Measurements from ENCODE around the gene PHLPP1. TPM values are rescaled to one million over a fixed set of nuclear protein-coding genes. Genes with fewer than 3 reads are reported as not detected.

Gene PHLPP1
- total and polyA plus RNA-seq, 2 of the 4 experiments (the other 2 are of a cell fraction) = 3.3 to 3.6 TPM

GRCh38 chr18:62856294-62856693, 141.0 kb downstream of the PHLPP1 start:
- Histone ChIP-seq H3K56ac (ENCODE audit: extremely low read depth, insufficient read depth, low read length) (no peak overlapping the region), H2BK15ac (ENCODE audit: low read depth, low read length) (no peak overlapping the region)
- in situ Hi-C loops (cut with MboI; ENCODE audit: low sequenced_read_pairs) = loop anchor here (10.0 kb wide), 1 partner anchor 61 kb away; no protein-coding TSS in a partner anchor

More at GRCh38 chr18:62856294-62856693, 141.0 kb downstream of the PHLPP1 start:
- DNase-seq (no peak), ATAC-seq (ENCODE audit: low read depth) (no peak)
- ChIA-PET POLR2A (ENCODE audit: unreplicated experiment) (interaction anchor here (0.7 kb wide), 1 partner anchor 329 kb away, joined by 3 read pairs; no protein-coding TSS in a partner anchor), CTCF (no interaction called here)
- H3K27me3 ChIP-seq (ENCODE audit: control insufficient read depth, insufficient read depth, low read length) = no peaks in the 10 kb centered on the region
- H3K79me1 ChIP-seq (ENCODE audit: low read depth in 1 of 2, low read length in 2 of 2) = peaks cover 5 to 7% of the 10 kb centered on the region in 2 experiments; a peak in 2 of 4 replicates
- H2BK120ac ChIP-seq (ENCODE audit: low read depth, low read length) = no peak overlapping the region
- H2AK5ac ChIP-seq (ENCODE audit: low read depth, low read length) = no peak overlapping the region
- H3K9ac ChIP-seq (ENCODE audit: low read depth, low read length) = no peak overlapping the region
- no peak overlapping the region for H3K4ac ChIP-seq (ENCODE audit: low read depth, low read length)
- no peak overlapping the region for H4K8ac ChIP-seq (ENCODE audit: low read depth in 2 of 2, low read length in 2 of 2)
- H3K23ac ChIP-seq (ENCODE audit: low read depth, low read length) = no peak overlapping the region
- TF ChIP-seq RCOR1 (IDR thresholded peaks at IDR 0.05; ENCODE audit: insufficient replicate concordance, low read length) (no peak), USF2 (IDR thresholded peaks at IDR 0.05; ENCODE audit: low read depth, low read length) (no peak), SMC3 (IDR thresholded peaks at IDR 0.05; ENCODE audit: low read depth, low read length) (no peak), ELK1 (IDR thresholded peaks at IDR 0.05; ENCODE audit: borderline replicate concordance, low read depth, low read length) (no peak), FOS (IDR thresholded peaks at IDR 0.05; ENCODE audit: low read depth, low read length) (no peak), BHLHE40 (IDR thresholded peaks at IDR 0.05; ENCODE audit: low read depth, low read length) (no peak), MXI1 (IDR thresholded peaks at IDR 0.05; ENCODE audit: borderline replicate concordance, low read depth, low read length) (no peak), CEBPB (IDR thresholded peaks at IDR 0.05; ENCODE audit: low read depth, low read length) (no peak), MAFK (IDR thresholded peaks at IDR 0.05; ENCODE audit: low read depth, low read length) (no peak), NFE2L2 (IDR thresholded peaks at IDR 0.05; ENCODE audit: low read depth, low read length) (no peak), RFX5 (IDR thresholded peaks at IDR 0.05; ENCODE audit: low read depth, low read length) (no peak), CHD1 (IDR thresholded peaks at IDR 0.05; ENCODE audit: low read depth, low read length) (no peak), RAD21 (IDR thresholded peaks at IDR 0.05; ENCODE audit: low read length) (no peak), CTCF (conservative IDR thresholded peaks at IDR 0.05; ENCODE audit: low read depth, low read length) (no peak)
- no peaks in the 10 kb centered on the region for H3K9me1 ChIP-seq (ENCODE audit: insufficient read depth, low read length)
- H2BK20ac ChIP-seq (ENCODE audit: low read depth, low read length) = no peak overlapping the region
- dilution Hi-C loops (cut with HindIII; ENCODE audit: low sequenced_read_pairs, unreplicated experiment) = no loop called here
- no peaks in the 10 kb centered on the region for H3K9me3 ChIP-seq (ENCODE audit: control insufficient read depth, insufficient read depth, low read length)
- no peak overlapping the region for H4K91ac ChIP-seq (ENCODE audit: insufficient read depth, low read depth, low read length)
- H2AK9ac ChIP-seq (replicated peaks; ENCODE audit: low read depth, low read length, poor library complexity) = no peak overlapping the region
- no peak overlapping the region for H3K27ac ChIP-seq (ENCODE audit: insufficient read depth, low read length)
- no peak overlapping the region for H3K4me2 ChIP-seq (ENCODE audit: low read depth, low read length)
- no CpG with 5 or more reads among the region's 7 CpGs for WGBS, 2 experiments (ENCODE audit: extremely low coverage in 2 of 2, insufficient read length in 1 of 2)
- no peak overlapping the region for H3K14ac ChIP-seq (replicated peaks; ENCODE audit: low read depth, low read length)
- H3K36me3 ChIP-seq (ENCODE audit: control insufficient read depth, insufficient read depth, low read length) = no peaks in the 10 kb centered on the region
- H3K18ac ChIP-seq (ENCODE audit: low read depth, low read length) = no peak overlapping the region
- H4K5ac ChIP-seq (ENCODE audit: low read depth, low read length) = no peak overlapping the region
- H3K4me3 ChIP-seq (ENCODE audit: insufficient read depth, low read depth, low read length) = no peak overlapping the region
- intact Hi-C loops (cut with micrococcal nuclease) = no loop called here
- H3K4me1 ChIP-seq (ENCODE audit: control insufficient read depth, insufficient read depth, low read length) = peaks cover 4% of the 10 kb centered on the region; the same call in 1 of the 2 replicates
- BruUV-seq (replicated peaks) = no TSS peak
- H2BK5ac ChIP-seq (ENCODE audit: low read depth, low read length, poor library complexity, severe bottlenecking) = no peak overlapping the region
- H4K20me1 ChIP-seq (ENCODE audit: insufficient read depth, low read length) = no peaks in the 10 kb centered on the region
- no peak overlapping the region for H2AFZ ChIP-seq (replicated peaks; ENCODE audit: low read length, poor library complexity)

Measured in IMR-90 (cell line).